ENCODE results near the gene GNAI3.

Gene GNAI3

GRCh38 chr1:109626682-109627408, 78.4 kb downstream of the GNAI3 start:
- no peak for DNase-seq (ENCODE audit: low read depth in 1 of 2, low spot score in 1 of 2)
- in situ Hi-C loops (cut with HindIII; ENCODE audit: low pct_unique_long_range_greater_than_20kb, low sequenced_read_pairs), result no loop called here

GRCh38 chr1:109627692-109628399, 79.4 kb downstream of the GNAI3 start:
- in situ Hi-C loops (cut with HindIII; ENCODE audit: low pct_unique_long_range_greater_than_20kb, low sequenced_read_pairs), result no loop called here
- TF ChIP-seq JUND (IDR thresholded peaks at IDR 0.05; ENCODE audit: low read depth), result no peak
- no peak for DNase-seq (ENCODE audit: low read depth in 1 of 2, low spot score in 1 of 2)

More at GRCh38 chr1:109626682-109627408, 78.4 kb downstream of the GNAI3 start:
- TF ChIP-seq JUND (IDR thresholded peaks at IDR 0.05; ENCODE audit: low read depth), result no peak

GRCh38 chr1:109628540-109629321, 80.3 kb downstream of the GNAI3 start:
- DNase-seq (ENCODE audit: low read depth in 1 of 2, low spot score in 1 of 2), result no peak
- no peak for TF ChIP-seq JUND (IDR thresholded peaks at IDR 0.05; ENCODE audit: low read depth)
- in situ Hi-C loops (cut with HindIII; ENCODE audit: low pct_unique_long_range_greater_than_20kb, low sequenced_read_pairs), result no loop called here

- in situ Hi-C loops (cut with HindIII; ENCODE audit: low pct_unique_long_range_greater_than_20kb, low sequenced_read_pairs), result no loop called here
- no peak for DNase-seq (ENCODE audit: low read depth in 1 of 2, low spot score in 1 of 2)
Observed at GRCh38 chr1:109629372-109630030, 81.1 kb downstream of the GNAI3 start.

GRCh38 chr1:109630081-109630897, 81.9 kb downstream of the GNAI3 start:
- DNase-seq (ENCODE audit: low read depth in 1 of 2, low spot score in 1 of 2), result no peak
- TF ChIP-seq JUND (IDR thresholded peaks at IDR 0.05; ENCODE audit: low read depth), result no peak
- in situ Hi-C loops (cut with HindIII; ENCODE audit: low pct_unique_long_range_greater_than_20kb, low sequenced_read_pairs), result no loop called here

More at GRCh38 chr1:109629372-109630030, 81.1 kb downstream of the GNAI3 start:
- TF ChIP-seq JUND (IDR thresholded peaks at IDR 0.05; ENCODE audit: low read depth), result no peak

- DNase-seq (ENCODE audit: low read depth in 1 of 2, low spot score in 1 of 2), result no peak
- in situ Hi-C loops (cut with HindIII; ENCODE audit: low pct_unique_long_range_greater_than_20kb, low sequenced_read_pairs), result no loop called here
- no peak for TF ChIP-seq JUND (IDR thresholded peaks at IDR 0.05; ENCODE audit: low read depth)
Observed at GRCh38 chr1:109630898-109631512, 82.6 kb downstream of the GNAI3 start.

GRCh38 chr1:109631513-109632505, 83.4 kb downstream of the GNAI3 start:
- no peak for TF ChIP-seq JUND (IDR thresholded peaks at IDR 0.05; ENCODE audit: low read depth)
- no peak for DNase-seq (ENCODE audit: low read depth in 1 of 2, low spot score in 1 of 2)
- in situ Hi-C loops (cut with HindIII; ENCODE audit: low pct_unique_long_range_greater_than_20kb, low sequenced_read_pairs), result no loop called here

- DNase-seq (ENCODE audit: low read depth in 1 of 2, low spot score in 1 of 2), result no peak
- no peak for TF ChIP-seq JUND (IDR thresholded peaks at IDR 0.05; ENCODE audit: low read depth)
- in situ Hi-C loops (cut with HindIII; ENCODE audit: low pct_unique_long_range_greater_than_20kb, low sequenced_read_pairs), result no loop called here
Observed at GRCh38 chr1:109632671-109633346, 84.4 kb downstream of the GNAI3 start.

GRCh38 chr1:109634292-109634691, 85.9 kb downstream of the GNAI3 start:
- no peak for TF ChIP-seq JUND (IDR thresholded peaks at IDR 0.05; ENCODE audit: low read depth)
- DNase-seq (ENCODE audit: low read depth in 1 of 2, low spot score in 1 of 2), result no peak
- in situ Hi-C loops (cut with HindIII; ENCODE audit: low pct_unique_long_range_greater_than_20kb, low sequenced_read_pairs), result no loop called here

Data from T47D (cell line).